HG02678 (cell line): ENCODE results near the gene CHSY3.

Experiments
- ATAC-seq: cut with Tn5 transposase; IDR thresholded peaks from one replicate; pipeline ENCODE4 v1.9.1; 2021; ENCODE audit warnings: mild to moderate bottlenecking, moderate library complexity; ENCODE audit not compliant: unreplicated experiment

The CHSY3 gene

GRCh38 chr5:129904102-129904666 is at the start of gene CHSY3:
CHSY3 (plus strand) TSS chr5:129904465.
- ATAC-seq, result peak; percentile 74

GRCh38 chr5:129856325-129856724 is 47.9 kb upstream of the CHSY3 start:
- no peak for ATAC-seq

- ATAC-seq, result no peak
These were observed 47.1 kb upstream of the CHSY3 start for GRCh38 chr5:129857116-129857515.

- peak; percentile 40 for ATAC-seq
These were observed 46.1 kb upstream of the CHSY3 start for GRCh38 chr5:129858131-129858675.

GRCh38 chr5:129884322-129884721 is 19.9 kb upstream of the CHSY3 start:
- no peak for ATAC-seq

- no peak for ATAC-seq
These were observed 4.8 kb upstream of the CHSY3 start for GRCh38 chr5:129899454-129899853.

GRCh38 chr5:129902816-129903215 is 1.4 kb upstream of the CHSY3 start:
- no peak for ATAC-seq

GRCh38 chr5:129903466-129904101 is 681 bp upstream of the CHSY3 start:
- no peak for ATAC-seq

- ATAC-seq, result peak; percentile 45
These were observed 605 bp downstream of the CHSY3 start for GRCh38 chr5:129904667-129905472.

- no peak for ATAC-seq
These were observed 1.4 kb downstream of the CHSY3 start for GRCh38 chr5:129905473-129906176.

GRCh38 chr5:129906177-129906887 is 2.1 kb downstream of the CHSY3 start:
- ATAC-seq, result no peak

GRCh38 chr5:129909225-129909624 is 5.0 kb downstream of the CHSY3 start:
- no peak for ATAC-seq

- ATAC-seq, result no peak
These were observed 8.5 kb downstream of the CHSY3 start for GRCh38 chr5:129912601-129913255.

- no peak for ATAC-seq
These were observed 11.2 kb downstream of the CHSY3 start for GRCh38 chr5:129915415-129915814.

- ATAC-seq, result no peak
These were observed 13.0 kb downstream of the CHSY3 start for GRCh38 chr5:129917224-129917623.

- ATAC-seq, result no peak
These were observed 16.9 kb downstream of the CHSY3 start for GRCh38 chr5:129921204-129921603.

- ATAC-seq, result no peak
These were observed 26.0 kb downstream of the CHSY3 start for GRCh38 chr5:129930221-129930620.

GRCh38 chr5:129935626-129936025 is 31.4 kb downstream of the CHSY3 start:
- no peak for ATAC-seq

GRCh38 chr5:129938077-129938476 is 33.8 kb downstream of the CHSY3 start:
- no peak for ATAC-seq

GRCh38 chr5:129943936-129944335 is 39.7 kb downstream of the CHSY3 start:
- ATAC-seq, result no peak
